SW 1271 (cell line): Measurements from ENCODE around the gene KCNJ12.
"Not testable (repeated sequence)": the region's sequence is repeated elsewhere in the genome, so short reads cannot be mapped to it uniquely, and the experiment has no call there.

Source experiments
- DNase-seq, 2 experiments: peaks; one replicate each; lab custom pipeline; 2025; lab: John Stamatoyannopoulos, UW

KCNJ12 gene

DNA sequence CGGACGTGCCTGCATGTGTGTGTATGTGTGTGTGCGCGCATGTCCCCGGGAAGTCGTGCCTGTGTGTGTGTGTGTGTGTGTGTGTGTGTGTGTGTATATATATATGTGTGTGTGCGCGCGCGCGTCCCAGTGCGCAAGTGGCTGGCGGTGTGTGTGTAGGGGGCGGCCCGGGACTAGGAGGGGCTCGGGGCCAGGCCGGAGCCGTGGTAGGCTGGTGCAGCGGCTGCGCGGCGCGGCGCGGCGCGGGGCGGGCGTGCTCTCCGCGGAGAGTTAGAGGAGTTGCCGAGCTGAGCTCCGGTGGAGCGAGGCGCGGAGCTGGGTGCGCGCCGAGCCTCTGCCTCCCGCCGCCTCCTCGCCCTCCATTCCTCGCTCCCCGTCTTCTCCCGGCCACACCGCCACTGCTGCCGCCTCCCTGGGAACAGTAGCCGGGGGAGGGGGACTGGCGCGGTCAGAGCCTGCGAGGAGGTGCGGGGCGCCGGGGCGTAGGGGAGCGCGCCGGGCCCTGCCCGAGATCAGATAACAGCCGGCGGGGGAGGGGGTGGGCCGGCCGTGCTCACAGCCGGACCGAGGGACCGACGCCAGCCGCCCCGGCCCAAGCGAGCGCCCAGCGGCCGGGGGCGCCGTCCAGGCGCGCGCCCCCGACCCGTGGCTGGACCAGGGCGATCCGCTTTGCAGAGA is at the start of gene KCNJ12:
Gene KCNJ12 (plus strand): TSS at position 277 of the 678 bp plus-strand sequence. CDS start 38,986 bp downstream, outside the sequence.
- no peak for DNase-seq

DNA sequence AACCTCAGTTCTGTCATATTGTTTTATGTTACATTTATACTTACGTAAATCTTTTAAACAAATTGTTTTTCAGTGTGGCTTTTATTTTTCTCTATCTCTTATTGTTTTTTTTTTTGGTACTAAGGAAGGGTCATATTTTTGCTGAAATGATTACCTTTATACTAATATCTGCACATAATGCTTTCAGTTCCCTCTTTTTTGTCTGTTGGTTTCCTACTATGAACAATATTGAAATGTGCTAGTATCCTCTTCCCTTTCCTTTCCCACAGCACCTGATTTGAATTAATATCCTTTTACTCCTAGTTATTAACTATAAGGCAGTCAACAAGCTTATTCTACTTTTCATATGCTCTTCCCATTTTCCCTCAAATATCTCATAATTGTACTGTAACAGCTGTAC is 48.2 kb upstream of the KCNJ12 start:
- DNase-seq, result not testable (repeated sequence)

DNA sequence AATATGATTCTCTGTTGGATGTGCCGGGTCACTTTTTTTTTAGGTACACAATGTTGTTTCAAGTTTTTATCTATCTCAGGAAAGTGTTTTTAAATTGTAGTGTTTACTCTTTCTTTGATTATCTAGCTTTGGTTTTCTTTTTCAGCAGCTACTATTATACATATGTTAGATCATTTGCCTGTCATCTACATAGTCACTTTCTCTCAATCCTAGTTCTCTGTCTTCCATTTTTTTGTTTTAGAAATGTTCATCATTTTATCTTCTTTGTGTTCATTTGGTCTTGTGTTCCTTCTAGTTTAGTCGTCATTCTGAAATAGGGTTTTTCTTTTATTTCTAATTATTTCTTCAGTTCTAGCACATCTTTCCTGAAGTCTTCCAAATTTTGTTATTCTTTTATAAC is 47.4 kb upstream of the KCNJ12 start:
- not testable (repeated sequence) for DNase-seq

DNA sequence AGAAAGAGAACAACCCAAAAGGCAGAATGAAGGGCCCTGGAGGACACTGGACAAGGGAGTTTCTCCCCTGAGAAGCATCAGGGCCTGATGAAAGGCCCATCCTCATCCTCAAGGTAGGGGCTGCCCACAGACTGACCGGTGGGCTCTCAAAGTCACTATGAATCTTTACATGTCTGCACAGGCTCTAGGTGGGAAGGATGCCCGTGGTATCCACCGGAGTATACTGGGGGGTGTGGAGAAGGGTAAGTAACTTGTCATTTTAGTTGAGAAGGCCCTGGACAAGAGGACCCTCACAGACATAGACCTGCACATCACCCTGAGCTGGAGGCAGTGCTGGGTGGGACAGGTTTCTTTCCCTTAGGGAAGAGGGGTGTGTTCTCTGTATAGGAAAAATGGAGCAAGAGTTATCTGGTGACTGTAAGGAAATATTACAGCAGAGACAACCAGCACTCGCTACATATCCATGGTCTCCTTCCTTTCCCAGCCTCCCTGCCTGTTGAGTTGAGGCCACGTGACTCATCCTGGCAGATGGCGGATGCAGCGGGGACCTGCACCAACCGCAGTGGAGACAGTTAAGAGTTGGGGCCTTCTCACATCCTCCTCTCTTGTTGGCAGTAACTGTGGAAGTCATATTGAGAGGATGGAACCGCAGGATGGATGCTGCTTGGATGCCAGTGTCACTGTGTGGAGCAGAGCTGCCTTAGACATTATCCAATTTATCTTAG is 45.6 kb upstream of the KCNJ12 start:
- DNase-seq, result no peak

DNA sequence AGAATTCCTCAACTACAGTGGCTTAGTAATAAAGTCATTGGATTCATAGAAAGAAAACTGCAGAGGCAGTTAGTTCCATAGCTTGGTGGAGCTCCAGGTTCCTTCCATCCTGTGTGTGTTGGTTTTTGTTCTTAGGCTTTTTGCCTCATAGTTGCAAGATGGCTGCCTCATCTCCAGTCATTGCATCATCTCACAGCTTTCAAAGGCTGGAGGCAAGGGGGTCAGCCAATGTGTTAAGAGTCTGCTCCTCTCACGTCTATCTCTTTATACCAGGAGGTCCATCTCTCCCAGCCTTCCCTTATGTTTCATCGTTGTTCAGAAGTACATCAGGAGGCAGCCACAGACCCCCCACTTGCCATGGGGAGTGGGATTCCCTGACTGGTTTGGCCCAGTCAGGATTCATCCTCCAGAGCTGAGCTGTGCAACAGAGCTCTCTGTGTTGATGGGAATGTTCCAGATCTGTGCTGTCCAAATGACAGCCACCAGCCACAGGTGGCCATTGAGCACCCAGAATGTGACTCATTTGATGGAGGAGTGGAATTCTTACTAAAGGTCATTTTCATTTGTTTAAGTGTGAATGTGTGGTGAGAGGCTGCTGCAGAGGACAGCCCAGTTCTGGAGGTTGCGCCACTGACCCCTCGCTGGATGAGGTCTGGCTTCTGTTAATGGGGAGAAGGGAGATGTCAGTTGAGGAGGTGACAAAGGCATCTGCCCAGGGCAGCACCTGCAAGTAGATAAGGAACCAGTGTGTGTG is 39.4 kb upstream of the KCNJ12 start:
- DNase-seq, result not testable (repeated sequence)

DNA sequence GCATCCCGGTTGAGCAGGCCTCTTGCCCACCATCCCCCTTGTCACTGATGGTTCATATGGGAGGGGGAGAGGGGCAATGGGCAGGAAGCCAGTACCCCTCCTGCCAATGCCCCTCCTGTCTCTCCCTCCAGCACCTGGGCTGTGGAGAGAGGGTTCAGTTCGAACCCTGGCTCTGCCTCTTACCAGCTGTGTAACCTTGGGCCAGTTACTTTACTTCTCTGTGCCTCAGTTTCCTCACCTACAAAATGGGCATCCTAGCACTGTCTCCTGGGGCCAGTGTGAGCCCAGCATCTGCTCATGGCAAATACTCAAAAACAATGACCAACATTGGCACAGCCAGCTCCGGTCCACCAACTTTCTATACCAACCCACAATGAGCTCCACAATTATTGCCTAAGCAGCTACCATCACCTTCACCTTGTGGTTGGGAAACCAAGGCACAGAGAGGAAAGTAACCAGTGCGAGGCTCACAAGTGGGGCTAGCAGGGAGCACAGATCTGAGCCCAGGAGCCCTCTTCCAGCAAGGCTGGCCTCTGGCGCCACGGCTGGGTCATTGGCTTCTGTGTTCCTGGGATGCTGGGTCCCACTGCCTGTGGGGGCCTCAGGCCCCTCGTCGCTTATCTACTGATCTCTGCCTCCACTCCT is 38.1 kb upstream of the KCNJ12 start:
- DNase-seq, result not testable (repeated sequence)

DNA sequence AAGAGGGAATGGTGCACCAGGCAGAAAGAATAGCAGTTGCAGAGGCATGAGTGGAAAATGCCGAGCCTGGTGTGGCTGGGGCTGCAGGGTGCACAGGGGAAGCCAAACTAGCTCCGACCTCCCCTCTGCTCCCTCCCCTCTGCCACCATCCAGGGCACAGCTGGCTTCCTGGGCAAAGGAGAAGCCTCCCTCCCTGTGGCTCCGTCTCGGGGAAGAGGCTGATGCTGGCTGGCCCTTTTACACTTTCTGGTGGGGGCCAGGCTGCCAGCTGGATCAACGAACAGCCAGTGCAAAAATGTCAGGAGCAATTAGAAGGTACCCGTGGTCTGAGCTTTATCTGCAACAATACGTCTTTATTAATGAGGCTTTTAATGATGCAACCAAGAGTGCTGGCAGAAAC is 37.1 kb upstream of the KCNJ12 start:
- no peak for DNase-seq

DNA sequence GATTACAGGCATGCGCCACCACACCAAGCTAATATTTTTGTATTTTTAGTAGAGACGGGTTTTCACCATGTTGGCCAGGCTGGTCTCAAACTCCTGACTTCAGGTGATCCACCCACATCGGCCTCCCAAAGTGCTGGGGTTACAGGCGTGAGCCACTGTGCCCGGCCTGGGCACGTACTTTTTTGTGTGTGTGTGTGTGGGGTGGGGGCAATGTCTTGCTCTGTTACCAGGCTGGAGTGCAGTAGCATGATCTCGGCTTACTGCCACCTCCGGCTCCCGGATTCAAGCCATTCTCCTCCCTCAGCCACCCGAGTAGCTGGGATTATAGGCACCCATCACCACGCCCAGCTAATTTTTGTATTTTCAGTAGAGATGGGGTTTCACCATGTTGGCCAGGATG is 36.6 kb upstream of the KCNJ12 start:
- DNase-seq, result not testable (repeated sequence)

DNA sequence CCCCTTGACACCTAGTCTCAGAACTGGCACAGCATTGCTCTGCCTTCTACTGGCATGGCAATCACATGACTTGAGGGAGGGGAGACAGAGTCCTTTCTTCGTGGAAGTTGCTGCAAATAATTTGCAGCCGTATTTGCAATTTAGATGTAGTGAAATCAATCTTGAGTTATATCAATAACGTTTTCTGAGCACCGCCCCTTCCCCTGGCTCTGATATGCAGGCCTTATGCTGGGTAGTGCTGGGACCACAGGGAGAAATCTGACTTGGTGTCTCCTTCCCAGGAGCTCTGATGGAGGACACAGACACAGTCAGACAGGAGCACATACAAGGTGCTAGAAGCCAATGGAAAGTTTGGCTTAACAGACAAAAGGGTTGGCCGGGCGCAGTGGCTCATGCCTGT is 35.8 kb upstream of the KCNJ12 start:
- DNase-seq, result not testable (repeated sequence)

DNA sequence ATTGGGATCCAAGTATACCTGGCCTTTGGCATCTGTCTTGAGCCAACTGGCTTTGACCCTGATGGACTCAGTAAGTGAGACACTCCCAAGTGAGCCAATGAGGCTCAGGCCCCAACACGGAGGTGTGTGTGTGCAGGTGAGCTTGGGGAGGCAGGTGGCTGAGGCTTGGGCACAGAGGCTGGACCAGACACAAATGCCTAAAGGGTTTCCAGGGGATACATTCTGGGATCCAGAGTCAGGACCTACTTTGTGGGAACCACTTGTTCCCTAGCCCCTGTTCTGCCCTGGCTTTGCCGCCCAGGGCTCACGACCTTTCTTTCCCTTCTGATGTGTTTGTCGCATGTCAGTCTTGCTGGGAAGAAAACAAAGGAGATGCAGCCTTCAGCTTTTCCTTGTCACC is 34.9 kb upstream of the KCNJ12 start:
- DNase-seq, result not testable (repeated sequence)

DNA sequence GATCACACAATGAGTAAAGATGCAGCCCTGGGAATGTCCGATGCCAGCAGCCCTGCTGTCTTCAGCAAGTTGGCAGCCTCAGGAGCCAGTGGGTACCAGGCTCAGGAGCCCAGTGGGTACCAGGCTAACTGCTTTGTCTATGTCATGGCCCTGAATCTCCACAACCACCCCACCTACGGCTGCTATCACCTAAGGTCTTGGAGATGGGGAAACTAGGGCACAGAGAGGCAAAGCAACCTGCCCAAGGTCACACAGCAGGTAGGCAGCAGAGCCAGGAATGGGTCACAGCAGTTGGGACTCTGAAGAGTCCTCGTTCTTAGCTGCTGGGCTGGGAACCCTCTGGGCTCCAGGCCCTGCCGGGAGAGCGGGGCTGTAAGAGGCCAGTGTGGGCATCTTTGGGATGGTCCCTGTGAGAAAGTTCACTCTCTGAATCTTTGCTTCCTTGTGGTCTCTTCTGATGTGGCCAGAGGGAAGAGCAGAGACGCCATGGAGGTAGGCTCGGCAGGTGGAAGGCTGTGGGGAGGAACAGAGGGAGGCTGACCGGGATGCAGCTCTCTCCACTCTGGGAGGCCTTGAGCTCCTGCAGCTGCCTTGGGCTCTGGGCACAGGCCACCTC is 34.1 kb upstream of the KCNJ12 start:
- not testable (repeated sequence) for DNase-seq

DNA sequence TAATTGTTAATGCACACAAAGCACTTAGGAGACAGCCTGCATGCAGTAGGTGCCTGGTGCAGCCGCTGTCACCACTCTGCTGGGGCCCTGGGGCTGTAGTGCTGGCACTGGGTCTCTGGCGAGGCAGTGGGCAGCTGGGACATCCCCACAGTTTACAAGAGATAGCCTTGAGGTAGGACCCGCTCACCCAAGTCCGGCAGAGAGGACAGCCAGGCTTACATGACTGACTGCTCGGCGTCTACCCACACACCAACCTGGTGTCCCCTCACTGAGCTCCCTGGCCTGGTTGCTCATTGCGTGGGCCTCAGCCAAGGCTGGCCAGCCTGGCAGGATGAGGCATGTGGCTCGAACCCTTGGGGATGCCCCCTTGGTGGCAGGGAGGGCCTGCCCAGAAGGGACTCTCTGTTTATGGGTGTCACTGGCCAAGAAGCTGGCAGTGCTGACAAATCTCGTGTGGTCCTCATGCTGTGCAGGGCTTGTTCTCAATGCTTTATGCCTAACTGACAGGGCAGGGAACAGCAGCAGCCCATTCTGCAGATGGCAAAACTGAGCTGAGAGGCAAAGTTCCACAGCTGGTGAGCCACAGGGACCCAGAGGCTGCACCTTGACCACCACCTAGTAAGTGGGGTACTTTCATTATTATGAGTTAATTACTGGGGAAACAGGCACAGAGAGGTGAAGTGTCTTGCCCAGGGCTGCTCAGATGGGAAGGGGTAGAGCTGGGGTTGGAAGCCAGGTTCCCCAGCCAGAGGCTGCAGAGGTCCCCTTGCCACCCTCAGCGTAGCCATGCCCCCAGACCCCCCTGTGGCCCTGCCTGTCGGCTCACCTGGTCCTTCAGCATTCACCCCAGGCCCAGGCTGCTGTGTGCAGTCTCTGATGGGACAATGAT is 32.9 kb upstream of the KCNJ12 start:
- DNase-seq, result not testable (repeated sequence)

DNA sequence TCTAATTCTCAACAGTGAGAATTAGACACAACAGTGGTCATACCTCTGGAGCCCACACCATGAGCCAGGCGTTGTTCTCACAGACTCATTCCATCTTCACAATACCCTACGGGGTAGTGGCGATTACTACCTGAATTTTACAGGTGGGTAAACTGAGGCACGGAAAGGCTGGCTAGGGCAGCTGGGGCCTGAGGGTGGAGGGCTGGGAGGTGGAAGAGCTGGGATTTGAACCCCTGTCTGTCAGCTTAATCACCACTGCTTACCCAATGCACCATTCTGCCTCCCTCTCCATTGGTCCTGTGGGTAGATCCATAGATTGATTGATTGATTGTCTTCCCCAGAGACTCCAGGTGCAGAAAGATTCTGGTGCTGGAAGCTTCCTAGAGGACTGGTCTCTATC is 31.4 kb upstream of the KCNJ12 start:
- not testable (repeated sequence) for DNase-seq

DNA sequence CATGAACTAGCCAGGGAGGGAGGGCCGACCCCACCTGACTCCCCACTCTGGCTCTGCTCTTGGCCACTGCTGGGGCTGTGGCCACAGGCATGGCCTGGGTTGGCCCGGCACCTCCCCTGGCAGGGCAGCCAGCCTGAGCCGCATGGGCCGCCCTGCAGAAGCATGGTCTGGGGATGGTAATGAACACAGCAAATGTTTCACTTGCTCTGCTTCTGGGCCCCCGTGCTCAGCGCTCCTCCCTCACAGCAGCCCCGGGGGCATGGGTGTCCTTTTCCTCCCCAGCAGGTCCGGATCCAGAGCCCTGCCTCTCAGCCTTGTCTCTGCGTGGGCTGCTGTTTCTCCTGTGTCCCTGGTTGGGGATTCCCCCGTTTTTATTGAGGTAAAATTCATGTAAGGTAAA is 30.9 kb upstream of the KCNJ12 start:
- no peak for DNase-seq

DNA sequence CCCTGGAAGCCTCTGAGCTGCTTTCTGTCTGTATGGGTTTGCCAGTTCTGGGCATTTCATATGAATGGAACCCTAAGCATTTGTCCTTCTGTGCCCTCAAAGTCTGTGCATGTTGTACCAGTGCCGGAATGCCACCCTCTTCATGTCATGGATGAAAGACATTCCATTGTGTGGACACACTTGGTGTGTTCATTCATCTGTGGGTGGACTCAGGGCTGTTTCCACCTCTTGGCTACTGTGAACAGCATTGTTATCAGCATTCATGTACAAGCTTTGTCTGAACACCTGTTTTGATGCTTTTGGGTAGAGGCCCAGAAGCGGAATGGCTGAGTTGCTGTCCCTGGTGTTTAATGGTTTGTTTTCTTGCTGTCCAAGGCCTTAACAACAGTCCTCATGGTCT is 30.1 kb upstream of the KCNJ12 start:
- DNase-seq, result not testable (repeated sequence)

DNA sequence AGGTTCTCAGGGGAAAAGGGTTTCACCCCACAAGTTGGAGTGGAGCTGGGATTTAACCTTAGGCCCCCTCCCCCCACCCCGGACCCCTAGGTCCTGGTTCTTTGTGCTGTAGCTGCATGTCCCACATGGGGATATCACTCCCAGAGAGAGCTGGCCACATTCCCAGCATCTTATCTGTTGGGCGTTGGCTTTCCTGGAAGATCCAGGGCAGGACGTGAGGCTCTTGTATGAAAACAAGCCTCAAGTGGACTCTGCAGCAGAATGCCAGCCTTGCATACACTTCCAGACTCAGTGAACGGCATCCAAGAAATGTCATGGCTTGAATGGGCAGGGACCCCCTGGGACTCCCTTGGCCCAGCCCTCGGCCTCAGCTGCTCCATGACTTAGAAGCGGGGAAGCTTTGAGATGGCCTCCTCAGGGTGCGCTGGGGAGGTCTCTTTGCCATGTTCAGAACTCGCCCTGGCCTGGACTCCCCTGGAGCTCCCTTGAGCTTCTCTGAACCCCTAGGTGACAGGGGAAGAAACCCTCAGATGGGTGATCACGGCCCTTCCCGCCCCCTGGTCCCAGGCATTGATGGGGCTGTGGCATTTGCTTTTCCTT is 29.4 kb upstream of the KCNJ12 start:
- DNase-seq, result not testable (repeated sequence)

DNA sequence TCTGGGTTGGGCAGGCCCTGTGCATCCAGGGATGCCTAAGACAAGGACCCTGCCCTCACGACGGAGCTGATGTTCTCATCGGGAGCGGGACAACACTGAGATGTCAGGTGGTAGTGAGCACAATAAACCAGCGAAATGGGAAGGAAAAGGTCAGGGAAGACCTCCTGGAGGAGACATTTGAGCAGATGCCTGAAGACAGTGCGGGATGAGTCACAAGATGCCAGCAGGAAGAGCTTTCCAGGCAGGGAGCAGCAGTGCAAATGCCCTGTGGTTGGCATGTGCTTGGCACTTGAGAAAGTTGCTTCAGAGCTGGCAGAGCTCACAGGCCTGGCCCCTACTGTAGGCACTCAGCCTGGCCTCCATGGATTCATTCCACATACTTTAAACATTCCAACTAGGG is 28.5 kb upstream of the KCNJ12 start:
- DNase-seq, result not testable (repeated sequence)

DNA sequence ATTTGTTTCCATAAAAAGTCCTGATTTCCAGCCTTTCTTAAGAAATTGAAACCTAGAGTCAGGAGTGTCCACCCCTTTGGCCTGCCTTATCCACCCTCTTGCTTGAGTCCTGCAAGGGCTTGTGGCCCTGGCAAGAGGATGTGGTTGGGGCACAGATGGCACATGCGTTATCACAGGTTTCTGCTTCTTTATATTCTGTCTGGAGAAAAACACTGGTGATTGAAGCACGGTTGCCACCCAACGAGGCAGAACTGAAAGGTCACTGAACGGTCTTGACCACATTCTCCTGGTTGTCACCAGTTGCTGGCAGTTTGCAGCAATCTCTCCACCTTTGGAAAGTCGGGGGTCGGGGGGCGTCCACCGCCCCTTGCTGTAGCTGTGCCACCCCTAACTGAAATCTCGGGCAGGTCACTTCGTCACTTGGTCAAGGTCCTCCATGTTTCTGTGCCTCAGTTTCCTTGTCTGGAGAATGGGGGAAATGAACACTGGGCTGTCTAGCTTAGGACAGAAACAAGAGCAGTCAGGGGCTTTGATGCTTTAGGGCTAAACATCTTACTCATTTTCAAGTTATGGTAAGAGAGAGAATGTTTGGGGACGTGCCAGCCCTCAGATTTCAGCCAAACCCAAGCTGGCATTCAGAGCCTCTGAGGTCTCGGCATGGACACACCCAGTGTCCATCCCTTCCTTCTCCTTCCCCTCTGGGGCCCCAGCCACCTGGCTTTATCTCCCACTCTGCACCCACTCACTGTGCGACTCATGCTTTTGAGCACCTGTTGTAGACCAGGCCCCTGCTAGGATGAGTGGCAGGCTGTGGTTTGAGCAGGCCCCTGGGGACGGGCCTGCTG is 27.9 kb upstream of the KCNJ12 start:
- not testable (repeated sequence) for DNase-seq

DNA sequence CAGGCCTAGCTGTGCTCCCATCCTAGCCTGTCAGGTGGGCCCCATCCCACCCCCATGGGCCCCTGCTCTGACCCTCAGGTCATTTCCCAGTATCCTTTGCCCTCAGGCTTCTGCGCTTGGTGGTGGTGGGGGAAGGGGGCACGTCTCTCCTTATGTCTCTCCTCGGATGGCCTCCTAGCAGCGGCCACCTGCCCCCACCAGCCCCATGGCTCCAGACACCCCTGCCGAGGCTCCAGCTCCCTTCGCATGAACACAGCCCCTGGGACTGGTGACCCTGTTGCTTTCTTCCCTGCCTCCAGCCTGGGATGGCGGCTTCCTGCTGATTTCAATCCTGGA is 27.3 kb upstream of the KCNJ12 start:
- DNase-seq, result not testable (repeated sequence)
